ENCODE data around the gene AKAP11.

GRCh38 chr13:42275098-42275471 is 3.1 kb downstream of the AKAP11 start:
- TF ChIP-seq CTCF (IDR thresholded peaks at IDR 0.05), result no peak
- TF ChIP-seq EP300 (IDR thresholded peaks at IDR 0.05), result no peak
- no peak for TF ChIP-seq POLR2A (IDR thresholded peaks at IDR 0.05)

All from ovary (tissue), 3 donors.